GM21360 (cell line): Measurements from ENCODE around the gene ADAMTSL1.

Experiments
- ATAC-seq: cut with Tn5 transposase; IDR thresholded peaks from one replicate; pipeline ENCODE4 v1.9.1; 2021; ENCODE audit warnings: mild to moderate bottlenecking, moderate library complexity; ENCODE audit not compliant: unreplicated experiment

The ADAMTSL1 gene

DNA sequence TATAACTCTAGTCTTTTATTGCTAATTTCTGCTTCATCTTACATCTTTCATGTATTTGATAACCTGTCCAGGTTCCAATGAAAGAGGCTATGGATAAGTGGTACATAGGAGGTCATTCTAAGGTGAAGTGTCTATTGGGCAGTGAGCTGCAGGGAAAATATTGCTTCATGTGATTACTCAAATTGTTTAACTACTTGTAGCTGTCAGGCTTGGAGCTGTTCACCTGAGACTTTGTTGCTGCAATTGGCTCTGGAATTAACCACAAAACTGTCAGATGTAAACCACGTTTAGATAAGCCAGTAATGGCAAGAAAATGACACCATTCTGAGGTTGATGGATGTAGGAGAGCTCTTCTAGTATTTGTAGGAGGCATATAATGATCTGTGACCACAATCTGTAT is 26.0 kb downstream of the ADAMTSL1 start:
- ATAC-seq: no peak

- ATAC-seq: no peak
Observed at GRCh38 chr9:18500451-18500850, 26.5 kb downstream of the ADAMTSL1 start.

DNA sequence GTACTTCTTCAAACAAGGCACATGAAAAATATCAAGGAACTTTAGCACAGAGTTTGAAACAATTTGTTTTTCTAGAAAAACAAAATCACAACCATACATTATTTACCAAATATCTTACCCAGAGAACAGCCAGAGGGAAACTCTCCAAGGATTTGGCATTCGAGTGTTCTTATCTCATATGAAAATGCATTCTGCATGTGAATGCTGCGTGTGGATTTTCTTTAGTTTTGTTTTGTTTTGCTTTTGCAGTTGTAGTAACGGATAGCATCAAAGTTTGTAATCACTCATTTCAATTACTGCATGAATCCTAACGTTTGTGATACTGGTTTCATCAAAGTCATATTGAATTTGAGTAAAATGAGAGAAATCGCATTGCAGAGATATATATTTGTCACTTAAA is 28.0 kb downstream of the ADAMTSL1 start:
- ATAC-seq: no peak

DNA sequence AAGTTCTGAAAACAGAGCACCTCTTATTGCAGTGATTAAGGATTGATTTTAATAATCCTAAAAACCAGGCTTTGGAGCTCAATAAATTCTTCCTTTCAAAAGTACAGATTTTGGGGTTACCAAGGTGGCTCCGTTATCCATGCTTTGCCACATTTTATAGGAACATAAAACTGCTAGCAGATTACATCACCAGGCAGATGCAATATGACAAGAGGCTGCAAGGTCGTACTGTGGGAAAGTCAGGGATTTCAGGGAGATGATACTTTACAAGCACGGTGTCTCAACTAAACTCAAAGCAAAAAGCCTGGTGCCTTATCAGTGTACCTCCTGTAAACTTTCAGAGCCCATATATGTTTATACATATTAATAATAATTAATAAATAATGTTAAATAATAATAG is 28.6 kb downstream of the ADAMTSL1 start:
- ATAC-seq: no peak

- no peak for ATAC-seq
Observed at GRCh38 chr9:18504707-18505106, 30.8 kb downstream of the ADAMTSL1 start.

GRCh38 chr9:18507151-18507550 is 33.2 kb downstream of the ADAMTSL1 start:
- no peak for ATAC-seq

- no peak for ATAC-seq
Observed at GRCh38 chr9:18516514-18516913, 42.6 kb downstream of the ADAMTSL1 start.

GRCh38 chr9:18516965-18517364 is 43.0 kb downstream of the ADAMTSL1 start:
- ATAC-seq: no peak

GRCh38 chr9:18520416-18521047 is 46.6 kb downstream of the ADAMTSL1 start:
- ATAC-seq: no peak

- no peak for ATAC-seq
Observed at GRCh38 chr9:18526685-18527084, 52.7 kb downstream of the ADAMTSL1 start.

- ATAC-seq: no peak
Observed at GRCh38 chr9:18531136-18532065, 57.4 kb downstream of the ADAMTSL1 start.

DNA sequence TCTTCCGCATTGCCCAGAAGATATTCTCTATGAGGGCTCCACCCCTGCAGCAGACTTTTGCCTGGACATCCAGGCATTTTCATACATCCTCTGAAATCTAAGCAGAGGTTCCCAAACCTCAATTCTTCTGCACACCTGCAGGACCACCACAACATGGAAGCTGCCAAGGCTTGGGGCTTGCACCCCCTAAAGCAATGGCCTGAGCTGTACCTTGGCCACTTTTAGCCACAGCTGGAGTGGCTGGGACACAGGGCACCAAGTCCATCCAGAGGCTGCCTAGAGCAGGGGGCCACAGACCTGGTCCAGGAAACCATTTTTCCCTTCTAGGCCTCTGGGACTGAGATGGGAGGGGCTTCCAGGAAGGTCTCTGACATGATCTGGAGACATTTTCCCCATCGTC is 60.7 kb downstream of the ADAMTSL1 start:
- ATAC-seq: no peak

GRCh38 chr9:18536554-18536953 is 62.6 kb downstream of the ADAMTSL1 start:
- no peak for ATAC-seq

- no peak for ATAC-seq
Observed at GRCh38 chr9:18539203-18539693, 65.3 kb downstream of the ADAMTSL1 start.

DNA sequence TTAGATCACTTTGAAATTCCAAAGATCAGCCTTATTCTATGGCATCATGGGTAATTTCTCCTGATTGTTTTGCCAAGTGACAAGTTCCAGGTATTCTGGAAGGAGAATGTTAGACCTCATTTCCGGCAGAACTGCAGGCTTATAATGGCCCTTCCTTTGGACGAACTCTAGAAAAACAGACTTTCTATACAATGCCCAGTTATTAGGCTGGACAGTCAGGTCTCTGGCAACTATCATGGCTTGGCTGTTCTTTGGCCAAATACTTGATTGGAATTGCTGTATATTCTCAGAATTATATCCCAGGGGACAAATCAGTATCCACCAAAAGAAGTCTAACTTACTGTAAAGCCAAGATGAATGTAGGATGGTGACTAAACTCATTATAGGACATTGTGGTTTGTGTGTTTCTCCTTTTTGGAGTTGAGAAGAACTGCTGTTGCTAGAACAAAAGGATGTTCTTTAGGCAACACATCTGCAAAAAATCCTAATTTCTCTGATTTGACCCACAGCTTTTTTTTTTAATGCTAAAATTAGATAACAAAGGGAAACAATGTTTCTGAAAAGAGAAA is 69.0 kb downstream of the ADAMTSL1 start:
- no peak for ATAC-seq

DNA sequence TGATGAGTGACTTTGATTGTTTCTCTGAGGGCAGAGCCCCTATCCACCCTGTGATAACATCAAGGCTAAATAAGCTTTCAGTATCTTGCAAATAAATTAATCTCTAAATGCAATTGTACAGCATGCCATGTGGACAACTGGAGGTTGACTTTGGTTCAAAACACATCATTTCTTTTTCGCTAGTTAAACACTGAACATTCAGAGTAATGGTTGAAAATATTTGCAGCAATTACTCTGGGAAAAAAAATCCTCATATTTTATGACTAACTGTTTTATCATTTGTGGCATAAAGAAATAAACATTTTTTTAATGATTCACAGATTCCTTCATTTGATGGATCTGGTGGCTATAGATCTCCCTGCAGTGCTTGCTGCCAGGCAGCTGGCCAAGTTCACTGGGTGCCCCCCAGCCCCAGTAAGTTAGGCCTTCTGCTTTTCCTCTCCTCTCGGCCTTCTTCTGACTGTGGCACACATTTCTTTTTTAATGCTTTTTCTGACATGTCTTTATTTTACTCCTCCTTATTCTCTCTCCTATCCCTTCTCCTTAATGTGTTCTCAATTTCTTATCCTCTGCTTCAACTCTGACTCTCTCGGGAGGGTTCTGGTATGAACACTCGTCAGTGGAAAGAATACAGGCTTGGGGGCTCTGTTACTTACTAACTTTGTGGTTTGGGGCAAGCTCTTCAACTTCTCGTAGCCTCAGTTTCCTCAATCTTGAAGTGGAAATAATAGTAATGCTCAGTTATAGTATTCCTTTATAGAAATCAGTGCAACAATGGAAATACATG is 69.6 kb downstream of the ADAMTSL1 start:
- ATAC-seq: no peak

GRCh38 chr9:18544456-18544855 is 70.5 kb downstream of the ADAMTSL1 start:
- no peak for ATAC-seq

- ATAC-seq: no peak
Observed at GRCh38 chr9:18545636-18546360, 71.8 kb downstream of the ADAMTSL1 start.

GRCh38 chr9:18548456-18548855 is 74.5 kb downstream of the ADAMTSL1 start:
- ATAC-seq: no peak

- ATAC-seq: no peak
Observed at GRCh38 chr9:18549772-18550171, 75.8 kb downstream of the ADAMTSL1 start.
